Upper lobe of left lung (tissue), 4 donors: Measurements from ENCODE around the gene RNF125.

Experiments
- EP300 ChIP-seq, 4 donors: sonication (generic); formaldehyde crosslinking; IDR thresholded peaks; one replicate each; pipeline ENCODE4 v1.5.1; 2017; ENCODE audit warnings: antibody characterized with exemption in 4 of 4, control low read depth in 2 of 4
- TF ChIP-seq, protein P1 (sequence below), 6 experiments: fragments of 450-650 bp in 4 of 6; fragments of 200-600 bp in 2 of 6; sonication (generic) in 2 of 6; IDR thresholded peaks; one replicate each; pipeline ENCODE4 v1.5.1; 2016 to 2019; ENCODE audit warnings: antibody characterized with exemption in 6 of 6

DNA sequence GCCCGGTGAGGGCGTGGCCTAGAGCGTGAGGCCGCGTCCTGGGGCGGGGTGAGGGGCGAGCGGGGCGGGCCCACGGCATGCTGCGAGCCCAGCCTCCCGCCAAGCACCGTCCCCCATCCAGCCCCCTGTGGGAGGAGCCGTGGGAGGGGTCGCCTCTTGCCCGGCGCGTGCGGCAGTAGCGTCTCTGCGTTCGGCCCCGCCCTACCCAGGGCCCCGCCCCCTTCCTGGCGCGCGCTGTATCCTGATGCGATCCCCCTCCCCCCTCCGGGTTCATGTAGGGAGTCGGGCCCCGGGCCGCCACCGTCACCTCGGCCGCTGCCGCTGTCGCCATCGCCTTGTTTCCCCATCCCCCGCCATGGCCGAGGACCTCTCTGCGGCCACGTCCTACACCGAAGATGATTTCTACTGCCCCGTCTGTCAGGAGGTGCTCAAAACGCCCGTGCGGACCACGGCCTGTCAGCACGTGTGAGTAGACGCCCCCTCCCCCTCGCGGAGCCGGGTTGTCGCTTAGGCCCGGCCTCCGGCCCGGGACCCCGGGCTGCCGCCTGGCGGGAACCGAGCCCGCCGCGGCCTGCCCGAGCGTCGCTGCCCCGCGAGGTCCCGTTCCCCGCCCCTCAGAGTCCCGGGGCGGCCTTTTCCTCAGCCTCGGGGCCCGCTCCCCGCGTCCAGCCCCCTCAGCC lies 73.9 kb downstream of the RNF125 start:
- TF ChIP-seq, protein P1, sequence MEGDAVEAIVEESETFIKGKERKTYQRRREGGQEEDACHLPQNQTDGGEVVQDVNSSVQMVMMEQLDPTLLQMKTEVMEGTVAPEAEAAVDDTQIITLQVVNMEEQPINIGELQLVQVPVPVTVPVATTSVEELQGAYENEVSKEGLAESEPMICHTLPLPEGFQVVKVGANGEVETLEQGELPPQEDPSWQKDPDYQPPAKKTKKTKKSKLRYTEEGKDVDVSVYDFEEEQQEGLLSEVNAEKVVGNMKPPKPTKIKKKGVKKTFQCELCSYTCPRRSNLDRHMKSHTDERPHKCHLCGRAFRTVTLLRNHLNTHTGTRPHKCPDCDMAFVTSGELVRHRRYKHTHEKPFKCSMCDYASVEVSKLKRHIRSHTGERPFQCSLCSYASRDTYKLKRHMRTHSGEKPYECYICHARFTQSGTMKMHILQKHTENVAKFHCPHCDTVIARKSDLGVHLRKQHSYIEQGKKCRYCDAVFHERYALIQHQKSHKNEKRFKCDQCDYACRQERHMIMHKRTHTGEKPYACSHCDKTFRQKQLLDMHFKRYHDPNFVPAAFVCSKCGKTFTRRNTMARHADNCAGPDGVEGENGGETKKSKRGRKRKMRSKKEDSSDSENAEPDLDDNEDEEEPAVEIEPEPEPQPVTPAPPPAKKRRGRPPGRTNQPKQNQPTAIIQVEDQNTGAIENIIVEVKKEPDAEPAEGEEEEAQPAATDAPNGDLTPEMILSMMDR (IDR thresholded peaks at IDR 0.05), result peak in 1 of 6 experiments; percentile 15
- TF ChIP-seq EP300 (IDR thresholded peaks at IDR 0.05), result no peak
